Measurements from ENCODE around the gene NOVA2. TPM values are rescaled to one million over a fixed set of nuclear protein-coding genes. Genes with fewer than 3 reads are reported as not detected.

Gene NOVA2
- total and polyA plus RNA-seq, 2 of the 8 experiments (the other 6 are each of a cell fraction or from before 2014, with no cell fraction given): 3.2 to 24.6 TPM

DNA sequence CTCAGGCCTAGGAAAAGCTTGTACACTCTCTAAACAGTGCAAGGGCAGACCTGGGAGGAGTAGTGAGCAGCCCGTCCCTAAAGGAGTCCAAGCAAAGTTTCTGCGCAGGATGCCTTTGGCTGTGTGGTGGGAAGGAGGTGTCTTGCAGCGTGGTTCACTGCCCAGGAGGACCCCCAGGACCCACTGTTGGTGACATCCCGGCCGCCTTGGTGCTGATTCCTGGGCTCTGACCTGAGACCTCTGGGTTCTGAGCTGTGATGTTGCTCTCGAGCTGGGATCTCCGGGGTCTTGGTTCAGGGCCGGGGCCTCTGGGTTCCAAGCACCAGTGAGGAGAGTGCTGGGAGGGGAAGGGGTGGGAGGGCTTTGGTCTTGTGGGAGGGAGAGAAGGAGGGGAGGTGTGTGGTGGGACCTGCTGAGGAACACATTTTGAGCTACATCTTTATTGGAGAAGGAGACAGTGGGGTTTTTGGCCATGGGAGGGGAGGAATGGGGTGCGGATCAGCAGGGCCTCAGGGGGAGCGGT is 45.1 kb upstream of the NOVA2 start:
- Histone ChIP-seq H3K27me3 (replicated peaks in 1 of 4; ENCODE audit: control insufficient read depth in 3 of 4, extremely low read depth in 1 of 4, insufficient read depth in 3 of 4, low read length in 3 of 4) (peaks cover 5 to 21% (median 19%) of the 10 kb centered on the region in 4 experiments), H2BK20ac (ENCODE audit: low read length) (no peak overlapping the region), H3K18ac (ENCODE audit: extremely low read depth, low read length) (no peak overlapping the region), H4K91ac (replicated peaks; ENCODE audit: insufficient read length, low read length) (no peak overlapping the region), H2BK120ac (replicated peaks; ENCODE audit: low read depth, low read length) (no peak overlapping the region), H3K56ac (replicated peaks; ENCODE audit: insufficient read length, low read depth, low read length) (no peak overlapping the region), H3K4ac (replicated peaks; ENCODE audit: insufficient read length, low read depth, low read length) (no peak overlapping the region), H3K14ac (ENCODE audit: insufficient read length) (no peak overlapping the region), H4K5ac (ENCODE audit: insufficient read length, low read depth, low read length) (no peak overlapping the region), H2BK5ac (ENCODE audit: low read depth, low read length) (no peak overlapping the region), H3K4me2 (ENCODE audit: insufficient read depth in 1 of 2, low read depth in 2 of 2, low read length in 2 of 2) (no peak overlapping the region), H3K4me1 (replicated peaks in 1 of 4; ENCODE audit: control insufficient read depth in 3 of 4, insufficient read depth in 4 of 4, low read length in 3 of 4) (peaks cover 0 to 21% (median 18%) of the 10 kb centered on the region in 4 experiments; a peak in 6 of 7 replicates), H2AFZ (ENCODE audit: low read length) (no peak overlapping the region), H3K23me2 (ENCODE audit: low read depth, low read length) (peaks cover 19% of the 10 kb centered on the region; the same call in 1 of the 2 replicates), H3K79me2 (ENCODE audit: control insufficient read depth in 1 of 2, insufficient read depth in 2 of 2, low read length in 2 of 2) (no peaks in the 10 kb centered on the region), H3K36me3 (ENCODE audit: control insufficient read depth in 2 of 4, insufficient read depth in 4 of 4, low read length in 3 of 4) (no peaks in the 10 kb centered on the region; a peak in 2 of 8 replicates), H3K9ac (replicated peaks in 1 of 4; ENCODE audit: extremely low read depth in 1 of 4, low read depth in 3 of 4, low read length in 3 of 4) (no peak overlapping the region), H2BK15ac (ENCODE audit: low read length) (no peak overlapping the region), H4K20me1 (replicated peaks in 1 of 2; ENCODE audit: control insufficient read depth in 1 of 2, insufficient read depth in 2 of 2, low read length in 2 of 2) (peaks cover 2 to 9% of the 10 kb centered on the region in 2 experiments), H2AK5ac (ENCODE audit: low read depth, low read length) (no peak overlapping the region), H3K23ac (ENCODE audit: insufficient read length) (no peak overlapping the region), H3K79me1 (ENCODE audit: low read depth, low read length) (no peaks in the 10 kb centered on the region), H3K4me3 (ENCODE audit: extremely low read depth in 1 of 4, insufficient read depth in 2 of 4, low read depth in 3 of 4, low read length in 4 of 4) (no peak overlapping the region), H3K9me3 (ENCODE audit: insufficient read depth in 2 of 2, low read depth in 1 of 2, low read length in 1 of 2) (no peaks in the 10 kb centered on the region), H2BK12ac (ENCODE audit: low read depth, low read length) (no peak overlapping the region), H4K8ac (ENCODE audit: extremely low read depth, insufficient read depth, low read length) (no peak overlapping the region), H3K27ac (ENCODE audit: low read depth, low read length) (no peak overlapping the region)
- POLR2A ChIA-PET (ENCODE audit: partially characterized antibody): no interaction called here
- 94% methylated on average over 10 of the region's 10 CpGs; no CpG with 5 or more reads in 1 of the 2 experiments for WGBS, 2 experiments (ENCODE audit: extremely low coverage in 1 of 2, insufficient coverage in 1 of 2, insufficient read length in 1 of 2, insufficient replicate concordance in 2 of 2, low coverage in 1 of 2, low lambda C conversion rate in 2 of 2, missing lambda C conversion rate in 1 of 2)
- DNase-seq (ENCODE audit: low read depth in 1 of 2, low spot score in 2 of 2) (no peak), FAIRE-seq (no peak)
- CTCF ChIA-PET (ENCODE audit: partially characterized antibody): interaction anchor here (0.5 to 4.3 kb wide), 13 partner anchors 9 to 251 kb away, joined by 3 to 44 read pairs (median 3); no protein-coding TSS in a partner anchor
- no peak for TF ChIP-seq JUND (IDR thresholded peaks at IDR 0.05; ENCODE audit: low read length)
- TF ChIP-seq SIRT6 (IDR thresholded peaks at IDR 0.05; ENCODE audit: low read length): no peak
- TF ChIP-seq KDM4A (IDR thresholded peaks at IDR 0.05; ENCODE audit: low read depth, low read length, severe bottlenecking): no peak
- TF ChIP-seq CBX8 (IDR thresholded peaks at IDR 0.05; ENCODE audit: borderline replicate concordance, low read depth, low read length): no peak
- no peak for TF ChIP-seq BACH1 (IDR thresholded peaks at IDR 0.05; ENCODE audit: low read length)
- TF ChIP-seq NANOG (IDR thresholded peaks at IDR 0.05; ENCODE audit: insufficient read depth, low read depth, low read length, poor library complexity, severe bottlenecking): no peak
- no peak for TF ChIP-seq YY1 (IDR thresholded peaks at IDR 0.05; ENCODE audit: low read depth, low read length)
- no peak for TF ChIP-seq CEBPB (IDR thresholded peaks at IDR 0.05; ENCODE audit: low read depth, low read length)
- no peak for TF ChIP-seq TAF1 (IDR thresholded peaks at IDR 0.05; ENCODE audit: low read depth, low read length)
- no peak for TF ChIP-seq CHD2 (IDR thresholded peaks at IDR 0.05; ENCODE audit: low read length)
- TF ChIP-seq SIX5 (IDR thresholded peaks at IDR 0.05; ENCODE audit: low read depth, low read length): no peak
- TF ChIP-seq CREB1 (IDR thresholded peaks at IDR 0.05): no peak
- TF ChIP-seq PHF8 (conservative IDR thresholded peaks at IDR 0.05; ENCODE audit: low read depth, low read length): no peak
- TF ChIP-seq RNF2 (IDR thresholded peaks at IDR 0.05; ENCODE audit: borderline replicate concordance, low read depth, low read length, missing control alignments, poor library complexity, severe bottlenecking): no peak
- TF ChIP-seq MAFK (IDR thresholded peaks at IDR 0.05; ENCODE audit: low read depth, low read length): no peak
